ENCODE data around the gene CFAP73. TPM values are rescaled to one million over a fixed set of nuclear protein-coding genes. Genes with fewer than 3 reads are reported as not detected.

Gene CFAP73
- total RNA-seq, 1 donor from 2014 or later: not detected

Other genes starting within 250 kb of the CFAP73 start
- 8.1 and 14.2 TPM in 2 replicates for gene OAS1, start 242.8 kb upstream of the CFAP73 start, total RNA-seq
- 8.4 and 31.0 TPM in 2 replicates for gene OAS3, start 211.2 kb upstream of the CFAP73 start, total RNA-seq
- gene OAS2, start 171.2 kb upstream of the CFAP73 start, total RNA-seq: 11.1 and 16.5 TPM in 2 replicates
- not detected in 2 replicates for gene DTX1, start 93.0 kb upstream of the CFAP73 start, total RNA-seq
- not detected in 2 replicates for gene RASAL1, start 14.0 kb upstream of the CFAP73 start, total RNA-seq
- 47.5 and 49.1 TPM in 2 replicates for gene DDX54, start 35.8 kb downstream of the CFAP73 start, total RNA-seq
- gene RITA1, start 36.0 kb downstream of the CFAP73 start, total RNA-seq: 22.3 and 26.1 TPM in 2 replicates
- 8.2 and 10.8 TPM in 2 replicates for gene TPCN1, start 71.7 kb downstream of the CFAP73 start, total RNA-seq
- gene SLC8B1, start 185.4 kb downstream of the CFAP73 start, total RNA-seq: 10.4 and 27.0 TPM in 2 replicates
- 18.0 and 26.7 TPM in 2 replicates for gene PLBD2, start 208.9 kb downstream of the CFAP73 start, total RNA-seq

Data from pulmonary artery endothelial cell (primary cell).